Stomach (tissue), 9 donors: Measurements from ENCODE around the gene DAPK2. TPM values are rescaled to one million over a fixed set of nuclear protein-coding genes. Genes with fewer than 3 reads are reported as not detected.

Experiments used
- DNase-seq, 2 donors: peaks; one replicate each; pipeline versions ENCODE4 v3.0.0 to v3.0.0-alpha.2; 2013 to 2019
- H3K27ac ChIP-seq, 5 donors: fragments of 200-600 bp in 4 of 5; sonication (generic) in 4 of 5; one replicate each; pipeline ENCODE4 v1.5.1; 2013 to 2019; ENCODE audit warnings: mild to moderate bottlenecking in 1 of 5, moderate library complexity in 1 of 5
- H3K27me3 ChIP-seq, 3 donors: fragments of 200-600 bp; sonication (generic); one replicate each; pipeline ENCODE4 v1.5.1; 2017 to 2019; ENCODE audit warnings: mixed run types in 1 of 3
- H3K36me3 ChIP-seq, 4 donors: fragments of 200-600 bp; sonication (generic); 1 replicate in 3 of 4; 2 replicates in 1 of 4; pipeline ENCODE4 v1.5.1; 2016 to 2019
- H3K4me1 ChIP-seq, 4 donors: fragments of 200-600 bp; sonication (generic); one replicate each; pipeline ENCODE4 v1.5.1; 2016 to 2019
- H3K4me3 ChIP-seq, 4 donors: fragments of 200-600 bp; sonication (generic) in 3 of 4; one replicate each; pipeline ENCODE4 v1.5.1; 2016 to 2019; ENCODE audit warnings: mild to moderate bottlenecking in 1 of 4
- H3K9me3 ChIP-seq, 4 donors: fragments of 200-600 bp; sonication (generic); one replicate each; pipeline ENCODE4 v1.5.1; 2016 to 2019
- EP300 ChIP-seq: sonication (generic); formaldehyde crosslinking; IDR thresholded peaks from one replicate; pipeline ENCODE4 v1.6.1; 2017; ENCODE audit warnings: antibody characterized with exemption
- POLR2A ChIP-seq, 4 donors: fragments of 450-650 bp; IDR thresholded peaks; one replicate each; pipeline ENCODE4 v1.6.1; 2016; ENCODE audit warnings: antibody characterized with exemption in 4 of 4, control low read depth in 2 of 4, mild to moderate bottlenecking in 1 of 4, moderate library complexity in 1 of 4
- POLR2AphosphoS5 ChIP-seq, 3 donors: sonication (generic); formaldehyde crosslinking; IDR thresholded peaks; one replicate each; pipeline ENCODE4 v1.6.1; 2016; ENCODE audit warnings: antibody characterized with exemption in 3 of 3
- WGBS, 5 donors: extraction: QIAGEN DNeasy Blood & Tissue Kit in 3 of 5; methylation state at CpG; one replicate each; pipeline versions ENCODE4 v1.1.5 to v1.1.7; 2013 to 2018; 5-methylcytosine and 5-hydroxymethylcytosine counted together
- intact Hi-C: fragments of 100-400 bp; cut with DNase I; formaldehyde crosslinking; loops from one replicate; pipeline ENCODE4 v1.15.1; 2023; ENCODE audit warnings: low total_unique reads
- polyA plus RNA-seq, 3 donors: library from polyadenylated mRNA; stranded (reverse); fragments of 200-250 nt; gene quantifications; one replicate each; pipeline ENCODE4 v1.2.3, GENCODE V29; 2013
- total RNA-seq, 5 donors: library from RNA; depleted of rRNA; stranded (reverse); fragments of >200 nt; gene quantifications; one replicate each; pipeline versions ENCODE4 v1.1.0 to v1.2.3, GENCODE V29; 2014 to 2016
- TF ChIP-seq, protein P1 (sequence below), 7 experiments: fragments of 450-650 bp in 4 of 7; fragments of 200-600 bp in 3 of 7; sonication (generic) in 3 of 7; IDR thresholded peaks; one replicate each; pipeline ENCODE4 v1.5.1; 2016 to 2019; ENCODE audit warnings: antibody characterized with exemption in 7 of 7, control low read depth in 2 of 7, mild to moderate bottlenecking in 1 of 7
- donor health status: healthy with polysubstance abuse.
- donor health status: Bipolar disorder and iron deficiency.
- donor health status: healthy.

DAPK2 gene
- total and polyA plus RNA-seq, 8 donors = 5.2 to 178 (median 16.6) TPM

DNA sequence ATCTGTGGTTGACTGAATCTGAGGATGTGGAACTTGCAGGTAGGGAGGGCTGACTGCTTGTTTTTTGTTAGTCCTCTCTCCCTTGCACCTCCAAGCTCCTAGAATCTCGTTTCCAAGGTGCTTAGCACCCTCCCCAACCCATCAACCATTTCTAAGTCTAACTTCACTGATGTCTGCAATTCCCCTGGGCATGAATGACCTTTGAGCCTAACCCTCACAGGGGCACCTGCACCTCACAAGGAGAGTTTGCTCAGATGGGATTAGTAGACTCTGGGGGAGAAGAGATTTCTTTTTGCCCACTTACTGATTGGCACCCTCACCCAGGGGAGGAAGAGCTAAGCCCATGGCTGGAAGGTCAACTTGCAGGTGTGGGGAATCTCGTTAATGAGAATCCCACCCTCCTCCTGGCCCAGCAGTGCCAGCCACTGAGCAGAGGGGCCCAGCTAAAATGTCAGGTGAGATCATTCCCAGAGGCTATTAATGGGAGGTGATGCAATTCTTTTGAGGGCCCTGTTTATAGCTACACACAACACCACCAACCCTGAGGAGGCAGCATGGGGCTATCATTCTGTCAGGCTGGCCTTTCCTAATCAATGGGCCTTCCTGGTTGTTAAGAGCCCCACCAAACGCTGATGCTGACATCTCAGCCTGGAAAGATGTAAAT, 130.9 kb downstream of the DAPK2 start:
- TF ChIP-seq POLR2A (IDR thresholded peaks at IDR 0.05) (no peak), POLR2AphosphoS5 (IDR thresholded peaks at IDR 0.05) (no peak), EP300 (no peak)
- TF ChIP-seq, protein P1, sequence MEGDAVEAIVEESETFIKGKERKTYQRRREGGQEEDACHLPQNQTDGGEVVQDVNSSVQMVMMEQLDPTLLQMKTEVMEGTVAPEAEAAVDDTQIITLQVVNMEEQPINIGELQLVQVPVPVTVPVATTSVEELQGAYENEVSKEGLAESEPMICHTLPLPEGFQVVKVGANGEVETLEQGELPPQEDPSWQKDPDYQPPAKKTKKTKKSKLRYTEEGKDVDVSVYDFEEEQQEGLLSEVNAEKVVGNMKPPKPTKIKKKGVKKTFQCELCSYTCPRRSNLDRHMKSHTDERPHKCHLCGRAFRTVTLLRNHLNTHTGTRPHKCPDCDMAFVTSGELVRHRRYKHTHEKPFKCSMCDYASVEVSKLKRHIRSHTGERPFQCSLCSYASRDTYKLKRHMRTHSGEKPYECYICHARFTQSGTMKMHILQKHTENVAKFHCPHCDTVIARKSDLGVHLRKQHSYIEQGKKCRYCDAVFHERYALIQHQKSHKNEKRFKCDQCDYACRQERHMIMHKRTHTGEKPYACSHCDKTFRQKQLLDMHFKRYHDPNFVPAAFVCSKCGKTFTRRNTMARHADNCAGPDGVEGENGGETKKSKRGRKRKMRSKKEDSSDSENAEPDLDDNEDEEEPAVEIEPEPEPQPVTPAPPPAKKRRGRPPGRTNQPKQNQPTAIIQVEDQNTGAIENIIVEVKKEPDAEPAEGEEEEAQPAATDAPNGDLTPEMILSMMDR (IDR thresholded peaks at IDR 0.05) = no peak
- Histone ChIP-seq H3K27me3 (no peaks in the 10 kb centered on the region), H3K4me3 (no peak overlapping the region), H3K4me1 (peaks cover 0 to 13% (median 5%) of the 10 kb centered on the region in 4 donors), H3K27ac (no peak overlapping the region), H3K36me3 (no peaks in the 10 kb centered on the region), H3K9me3 (no peaks in the 10 kb centered on the region)
- DNase-seq = no peak
- WGBS, 5 donors = 63 to 74% (median 70%) methylated on average over 2 to 3 of the region's 3 CpGs
- intact Hi-C loops = no loop called here

DNA sequence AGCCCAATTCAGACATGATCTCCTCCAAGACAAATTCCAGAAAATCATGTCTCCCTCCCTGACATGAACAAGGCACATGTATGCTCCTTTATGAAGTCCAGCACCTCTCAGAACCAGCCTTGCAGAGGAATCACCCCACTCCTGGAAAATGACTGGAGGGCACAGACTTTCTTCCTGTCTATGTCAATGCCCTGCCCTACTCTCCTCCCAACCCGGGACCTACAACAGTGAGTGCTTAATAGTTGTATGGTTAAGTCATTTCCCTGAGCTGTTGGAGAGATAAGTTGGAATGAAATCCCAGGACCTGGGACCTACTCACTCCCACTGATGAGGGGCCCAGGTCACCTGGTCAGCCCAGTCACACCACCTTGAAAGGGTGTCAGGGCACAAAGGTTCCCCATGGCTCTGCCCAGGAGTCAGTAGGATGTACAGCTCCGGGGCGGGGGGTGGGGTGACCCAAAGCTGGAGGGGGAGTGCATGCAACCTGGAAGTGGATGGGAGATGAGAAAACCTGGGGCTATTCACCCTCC, 132.4 kb downstream of the DAPK2 start:
- WGBS, 5 donors = 77 to 85% (median 79%) methylated on average over 3 of the region's 3 CpGs
- peaks cover 0 to 27% (median 16%) of the 10 kb centered on the region in 4 donors for H3K4me1 ChIP-seq
- no peaks in the 10 kb centered on the region for H3K27me3 ChIP-seq
- H3K36me3 ChIP-seq = no peaks in the 10 kb centered on the region
- no peaks in the 10 kb centered on the region for H3K9me3 ChIP-seq
- TF ChIP-seq, protein P1 (IDR thresholded peaks at IDR 0.05) = no peak
- TF ChIP-seq POLR2AphosphoS5 (IDR thresholded peaks at IDR 0.05) (no peak), EP300 (no peak), POLR2A (IDR thresholded peaks at IDR 0.05) (no peak)
- intact Hi-C loops = no loop called here
- no peak overlapping the region for H3K4me3 ChIP-seq
- H3K27ac ChIP-seq = no peak overlapping the region
- DNase-seq = no peak

DNA sequence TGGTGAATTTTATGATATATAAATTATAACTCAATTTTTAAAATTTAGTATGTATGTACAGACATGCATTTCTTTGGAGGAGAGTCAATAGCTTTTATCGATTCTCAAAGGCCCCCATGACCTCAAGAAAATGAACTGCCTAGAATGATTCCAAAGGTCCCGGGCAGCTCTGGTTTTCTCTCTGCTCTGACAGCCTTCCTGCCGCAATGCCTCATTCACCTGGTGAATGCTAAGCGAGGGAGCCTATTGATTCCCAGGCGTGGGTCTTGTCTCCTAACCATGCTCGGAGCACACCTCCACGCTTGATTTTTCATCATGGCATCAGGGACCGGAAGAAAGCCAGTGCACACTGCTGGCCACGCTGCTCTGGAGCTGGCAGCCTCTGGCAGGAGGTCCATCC, 132.9 kb downstream of the DAPK2 start:
- intact Hi-C loops = no loop called here
- peaks cover 0 to 27% (median 16%) of the 10 kb centered on the region in 4 donors for H3K4me1 ChIP-seq
- 87 to 94% (median 92%) methylated on average over 9 of the region's 9 CpGs for WGBS, 5 donors
- H3K9me3 ChIP-seq = no peaks in the 10 kb centered on the region
- no peaks in the 10 kb centered on the region for H3K27me3 ChIP-seq
- TF ChIP-seq POLR2A (IDR thresholded peaks at IDR 0.05) = no peak
- no peak for TF ChIP-seq POLR2AphosphoS5 (IDR thresholded peaks at IDR 0.05)
- TF ChIP-seq, protein P1 (IDR thresholded peaks at IDR 0.05) = no peak
- TF ChIP-seq EP300 = no peak
- no peak for DNase-seq
- no peak overlapping the region for H3K4me3 ChIP-seq
- no peak overlapping the region for H3K27ac ChIP-seq
- H3K36me3 ChIP-seq = peaks cover 0 to 2% (median under 1%) of the 10 kb centered on the region in 4 donors

DNA sequence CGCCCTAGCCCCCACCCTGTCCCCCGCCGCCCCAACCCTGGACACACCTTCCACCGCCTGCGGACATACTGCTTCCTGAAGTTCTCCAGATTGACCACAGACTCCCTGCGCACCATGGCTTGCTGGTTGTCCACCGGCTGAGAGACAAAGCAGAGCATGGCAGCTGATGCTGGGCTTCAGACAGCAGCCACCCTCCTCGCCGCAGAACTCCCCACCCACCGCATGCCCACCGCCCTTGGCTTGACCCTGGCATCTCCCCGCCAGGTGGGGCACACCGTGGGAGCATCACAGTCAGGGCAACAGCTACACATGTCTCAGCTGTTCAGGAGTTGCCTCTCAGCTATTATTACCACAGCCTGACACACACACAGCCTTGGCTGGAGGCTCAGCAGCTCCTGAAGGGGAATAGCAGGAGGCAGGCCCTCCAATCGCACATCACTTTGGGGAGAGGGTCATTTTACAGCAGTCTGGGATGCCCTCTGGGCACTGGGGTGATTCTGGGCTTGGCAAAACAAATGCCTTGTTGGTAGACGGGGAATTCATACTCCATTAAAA, 134.1 kb downstream of the DAPK2 start:
- no peak for DNase-seq
- intact Hi-C loops = no loop called here
- Histone ChIP-seq H3K27me3 (no peaks in the 10 kb centered on the region), H3K36me3 (peaks cover 0 to 11% (median 5%) of the 10 kb centered on the region in 4 donors), H3K4me1 (peaks cover 0 to 27% (median 16%) of the 10 kb centered on the region in 4 donors), H3K9me3 (no peaks in the 10 kb centered on the region), H3K4me3 (no peak overlapping the region), H3K27ac (no peak overlapping the region)
- TF ChIP-seq EP300 (no peak), POLR2A (IDR thresholded peaks at IDR 0.05) (no peak), POLR2AphosphoS5 (IDR thresholded peaks at IDR 0.05) (no peak)
- TF ChIP-seq, protein P1 (IDR thresholded peaks at IDR 0.05) = no peak
- WGBS, 5 donors = 87 to 92% (median 89%) methylated on average over 11 to 15 of the region's 15 CpGs
